GM10847 (cell line): ENCODE results near the gene GRHPR.

ENCODE experiments used
- POLR2A ChIP-seq: IDR thresholded peaks from 2 replicates; pipeline ENCODE4 v1.6.1; 2011; ENCODE audit not compliant: insufficient read length; ENCODE audit errors: extremely low read depth

The GRHPR gene

GRCh38 chr9:37386988-37387387, 35.5 kb upstream of the GRHPR start:
- TF ChIP-seq POLR2A = no peak

GRCh38 chr9:37390759-37391158, 31.7 kb upstream of the GRHPR start:
- no peak for TF ChIP-seq POLR2A

GRCh38 chr9:37392272-37392671, 30.2 kb upstream of the GRHPR start:
- TF ChIP-seq POLR2A = no peak

- no peak for TF ChIP-seq POLR2A
Measured at GRCh38 chr9:37395229-37395628, 27.3 kb upstream of the GRHPR start.

- TF ChIP-seq POLR2A = no peak
Measured at GRCh38 chr9:37395663-37396062, 26.8 kb upstream of the GRHPR start.

GRCh38 chr9:37398464-37399025, 24.0 kb upstream of the GRHPR start:
- TF ChIP-seq POLR2A = no peak

GRCh38 chr9:37399336-37399735, 23.2 kb upstream of the GRHPR start:
- TF ChIP-seq POLR2A = no peak

- no peak for TF ChIP-seq POLR2A
Measured at GRCh38 chr9:37404590-37404989, 17.9 kb upstream of the GRHPR start.

GRCh38 chr9:37405350-37405749, 17.1 kb upstream of the GRHPR start:
- TF ChIP-seq POLR2A = no peak

GRCh38 chr9:37405764-37406380, 16.6 kb upstream of the GRHPR start:
- no peak for TF ChIP-seq POLR2A

- TF ChIP-seq POLR2A = no peak
Measured at GRCh38 chr9:37406603-37407401, 15.7 kb upstream of the GRHPR start.

GRCh38 chr9:37407468-37407867, 15.0 kb upstream of the GRHPR start:
- TF ChIP-seq POLR2A = no peak

- TF ChIP-seq POLR2A = peak; percentile 31
Measured at GRCh38 chr9:37408933-37409710, 13.4 kb upstream of the GRHPR start.

- TF ChIP-seq POLR2A = no peak
Measured at GRCh38 chr9:37410354-37410861, 12.1 kb upstream of the GRHPR start.
